ENCODE measurements around the gene LTBP3.

Gene LTBP3

GRCh38 chr11:65496304-65497140, 61.6 kb downstream of the LTBP3 start:
- peak in 5 of 14 donors; percentile 61 to 79 (median 69) for DNase-seq

GRCh38 chr11:65493367-65494176, 64.6 kb downstream of the LTBP3 start:
- DNase-seq: peak in 7 of 14 donors; percentile 37 to 79 (median 50)

GRCh38 chr11:65492637-65493366, 65.4 kb downstream of the LTBP3 start:
- DNase-seq: peak in 11 of 14 donors; percentile 30 to 76 (median 66)

- no peak for DNase-seq
Observed at GRCh38 chr11:65492387-65492636, 65.8 kb downstream of the LTBP3 start.

- DNase-seq: peak in 9 of 14 donors; percentile 37 to 86 (median 61)
Observed at GRCh38 chr11:65491614-65492386, 66.4 kb downstream of the LTBP3 start.

- DNase-seq: peak in 1 of 14 donors; percentile 37
Observed at GRCh38 chr11:65491163-65491465, 67.0 kb downstream of the LTBP3 start.

- peak in 3 of 14 donors; percentile 37 to 68 (median 65) for DNase-seq
Observed at GRCh38 chr11:65489706-65490320, 68.3 kb downstream of the LTBP3 start.

DNA sequence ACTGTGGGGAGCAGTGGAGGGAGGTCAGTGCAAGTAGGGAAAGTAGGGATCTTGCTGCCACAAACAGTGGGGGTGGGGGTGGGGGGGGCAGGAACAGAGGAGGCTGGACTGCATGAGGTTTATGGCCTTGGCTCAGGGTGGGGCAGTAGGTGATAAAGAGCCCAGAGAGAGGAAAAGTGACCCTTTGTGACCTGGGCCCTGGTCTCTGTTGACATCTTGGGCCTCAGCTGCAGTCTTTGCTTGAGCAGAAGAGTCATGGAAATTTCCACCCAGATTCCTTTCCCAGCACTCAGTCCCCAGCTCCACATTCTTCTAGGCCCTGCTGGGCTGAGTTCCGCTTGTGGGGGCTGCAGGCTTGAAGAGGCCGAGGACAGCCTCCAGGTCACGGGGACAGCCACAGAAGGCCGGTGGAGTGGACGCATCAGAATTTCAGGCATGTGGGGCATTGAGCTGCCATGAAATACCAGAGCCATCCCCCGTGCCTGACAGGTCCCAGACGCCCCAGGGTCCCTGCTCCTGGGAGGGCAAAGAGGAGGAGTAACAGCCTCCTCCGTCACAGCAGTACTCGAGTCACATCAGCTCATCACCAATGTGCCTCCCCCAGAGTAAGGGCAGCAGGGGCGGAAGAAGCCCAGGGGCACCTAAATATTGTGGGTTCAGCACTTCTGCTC, 69.0 kb downstream of the LTBP3 start:
- peak in 7 of 14 donors; percentile 49 to 82 (median 59) for DNase-seq
